GM12801 (cell line): ENCODE measurements around the gene COL12A1.

ENCODE experiments used
- TF ChIP-seq, protein P1 (sequence below): IDR thresholded peaks from one replicate; pipeline ENCODE4 v1.5.1; 2011; ENCODE audit warnings: control low read depth; ENCODE audit not compliant: insufficient read length; ENCODE audit errors: extremely low read depth

COL12A1 gene

DNA sequence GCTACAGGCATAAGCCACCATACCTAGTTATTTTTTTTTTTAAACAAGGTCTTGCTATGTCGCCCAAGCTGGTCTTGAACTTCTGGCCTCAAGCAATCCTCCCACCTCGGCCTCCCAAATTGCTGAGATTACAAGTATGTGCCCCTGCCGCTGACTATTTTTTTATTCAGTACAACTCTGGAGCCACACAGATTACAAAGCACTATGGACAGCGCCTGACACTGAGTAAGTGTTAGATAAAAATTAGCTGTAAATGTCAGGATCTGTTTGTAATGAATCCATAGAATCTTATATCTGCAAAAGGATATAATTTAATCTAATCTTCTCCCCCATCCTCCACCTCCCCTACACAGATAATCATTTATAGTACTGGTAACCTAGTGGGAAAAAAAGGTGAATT is 15.3 kb upstream of the COL12A1 start:
- TF ChIP-seq, protein P1, sequence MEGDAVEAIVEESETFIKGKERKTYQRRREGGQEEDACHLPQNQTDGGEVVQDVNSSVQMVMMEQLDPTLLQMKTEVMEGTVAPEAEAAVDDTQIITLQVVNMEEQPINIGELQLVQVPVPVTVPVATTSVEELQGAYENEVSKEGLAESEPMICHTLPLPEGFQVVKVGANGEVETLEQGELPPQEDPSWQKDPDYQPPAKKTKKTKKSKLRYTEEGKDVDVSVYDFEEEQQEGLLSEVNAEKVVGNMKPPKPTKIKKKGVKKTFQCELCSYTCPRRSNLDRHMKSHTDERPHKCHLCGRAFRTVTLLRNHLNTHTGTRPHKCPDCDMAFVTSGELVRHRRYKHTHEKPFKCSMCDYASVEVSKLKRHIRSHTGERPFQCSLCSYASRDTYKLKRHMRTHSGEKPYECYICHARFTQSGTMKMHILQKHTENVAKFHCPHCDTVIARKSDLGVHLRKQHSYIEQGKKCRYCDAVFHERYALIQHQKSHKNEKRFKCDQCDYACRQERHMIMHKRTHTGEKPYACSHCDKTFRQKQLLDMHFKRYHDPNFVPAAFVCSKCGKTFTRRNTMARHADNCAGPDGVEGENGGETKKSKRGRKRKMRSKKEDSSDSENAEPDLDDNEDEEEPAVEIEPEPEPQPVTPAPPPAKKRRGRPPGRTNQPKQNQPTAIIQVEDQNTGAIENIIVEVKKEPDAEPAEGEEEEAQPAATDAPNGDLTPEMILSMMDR = no peak

DNA sequence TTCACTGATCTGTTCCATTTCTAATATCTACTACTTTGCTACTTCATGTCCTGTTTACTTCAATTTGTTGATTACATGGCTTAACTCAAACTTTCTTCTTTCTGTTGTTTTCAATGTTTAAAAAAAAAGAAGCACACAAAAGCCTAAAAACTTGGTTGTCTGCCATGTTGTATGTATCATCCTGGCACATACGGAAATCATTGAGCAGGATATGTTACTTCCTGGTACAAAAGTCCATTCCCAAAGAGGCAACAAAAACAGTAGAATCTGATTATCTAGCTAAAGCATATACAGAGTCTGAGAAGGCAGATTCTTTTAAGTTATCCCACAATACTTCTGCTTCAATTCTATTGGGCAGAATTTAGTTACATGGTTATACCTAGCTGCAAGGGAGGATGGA is 14.5 kb upstream of the COL12A1 start:
- TF ChIP-seq, protein P1 = no peak

DNA sequence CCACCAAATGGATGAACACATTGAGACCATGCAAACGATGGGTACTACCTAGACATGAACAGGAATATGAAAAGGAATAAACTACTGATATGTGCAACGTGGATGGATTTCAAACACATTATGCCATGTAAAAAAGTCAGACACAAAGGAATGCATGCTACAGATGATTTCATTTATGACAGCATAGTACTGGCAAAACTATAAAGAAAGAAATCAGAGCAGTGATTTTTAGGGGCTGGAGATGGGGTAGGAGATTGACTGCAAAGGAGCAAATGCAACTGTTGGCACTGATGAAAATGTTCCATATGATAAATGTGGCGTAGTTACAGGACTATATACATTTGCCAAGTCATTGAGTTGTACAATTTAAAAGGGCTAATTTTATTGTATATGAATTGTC is 13.4 kb upstream of the COL12A1 start:
- TF ChIP-seq, protein P1 = no peak

DNA sequence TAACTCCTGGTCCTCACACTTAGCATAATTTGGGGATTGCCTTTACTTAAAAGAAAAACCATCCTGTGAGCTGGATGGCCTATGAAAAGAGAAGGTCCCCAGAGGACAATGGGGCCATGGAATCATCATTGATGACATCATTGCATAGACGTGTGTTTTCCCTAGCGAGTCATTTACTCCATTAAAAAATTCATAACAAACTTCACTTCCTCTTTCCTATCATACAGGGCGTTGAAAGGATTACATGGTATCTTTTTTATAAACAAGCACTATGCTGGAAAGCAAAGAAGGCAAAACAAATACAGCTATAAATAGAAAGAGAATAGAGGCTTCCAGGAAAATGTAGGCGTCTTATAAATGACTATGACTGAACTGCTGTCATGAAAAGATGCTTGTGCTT is 11.3 kb upstream of the COL12A1 start:
- TF ChIP-seq, protein P1 = no peak

DNA sequence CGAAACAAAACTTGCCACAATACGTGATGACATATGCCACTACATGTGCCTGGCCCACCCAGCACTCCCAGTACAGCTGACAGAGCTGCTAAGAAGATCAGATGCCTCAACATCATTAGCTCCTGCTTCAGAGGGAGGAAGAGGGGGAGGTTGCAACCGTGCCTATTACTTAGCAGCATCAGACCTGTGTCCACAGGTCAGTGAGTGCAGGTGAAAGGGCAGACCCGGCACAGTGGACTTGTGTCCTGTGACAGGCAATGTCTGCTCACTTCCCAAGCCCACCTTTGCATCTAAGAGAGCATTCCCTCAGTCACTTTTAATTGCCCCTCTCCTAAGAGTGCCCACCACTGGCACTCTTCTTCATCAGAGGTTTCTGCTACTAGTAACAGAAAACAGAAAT is 9.4 kb upstream of the COL12A1 start:
- TF ChIP-seq, protein P1 = no peak

DNA sequence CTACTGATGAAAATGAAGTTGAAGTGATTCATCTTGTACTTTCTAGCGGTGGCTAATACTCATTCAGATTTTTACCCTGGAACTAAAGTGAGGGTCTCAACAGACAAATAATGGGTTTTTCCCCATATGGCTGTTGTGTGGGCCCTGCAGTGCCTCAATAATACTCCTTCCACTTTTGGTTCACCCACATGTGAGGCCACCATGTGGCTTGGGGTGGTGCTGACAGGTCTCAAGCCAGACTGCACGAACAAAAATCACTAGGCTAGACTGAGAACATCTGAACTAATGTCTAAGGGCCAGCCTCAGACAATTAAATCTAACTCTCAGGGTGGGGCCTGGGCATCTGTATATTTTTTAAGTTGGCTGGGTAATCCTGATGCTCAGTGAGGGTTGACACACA is 7.9 kb upstream of the COL12A1 start:
- TF ChIP-seq, protein P1 = no peak

DNA sequence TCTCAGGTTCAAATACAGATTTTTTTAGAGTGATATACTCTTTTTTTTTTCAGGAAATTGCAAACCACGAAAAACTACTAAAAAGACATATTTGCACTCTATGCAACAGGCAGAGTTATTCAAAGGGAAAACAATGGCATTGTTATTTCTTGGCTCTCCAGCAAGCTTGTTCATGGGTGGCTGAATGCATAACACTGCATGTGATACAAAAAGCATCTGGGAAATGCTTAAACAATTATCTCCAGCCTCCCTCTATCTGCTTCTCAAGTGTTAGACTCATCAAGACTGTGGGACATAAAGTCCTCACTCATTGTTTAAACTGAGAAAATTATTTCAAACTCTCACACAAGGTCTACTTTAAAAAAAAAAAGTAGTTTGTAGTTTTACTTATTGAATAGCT is 7.3 kb upstream of the COL12A1 start:
- TF ChIP-seq, protein P1 = no peak
